HG03565 (cell line): Measurements from ENCODE around the gene HEXIM1.

Experiments used
- ATAC-seq: cut with Tn5 transposase; IDR thresholded peaks from one replicate; pipeline ENCODE4 v1.9.1; 2021; ENCODE audit warnings: mild to moderate bottlenecking, moderate library complexity; ENCODE audit not compliant: unreplicated experiment

Gene HEXIM1

GRCh38 chr17:45128989-45129388 is 19.3 kb upstream of the HEXIM1 start:
- ATAC-seq: no peak

DNA sequence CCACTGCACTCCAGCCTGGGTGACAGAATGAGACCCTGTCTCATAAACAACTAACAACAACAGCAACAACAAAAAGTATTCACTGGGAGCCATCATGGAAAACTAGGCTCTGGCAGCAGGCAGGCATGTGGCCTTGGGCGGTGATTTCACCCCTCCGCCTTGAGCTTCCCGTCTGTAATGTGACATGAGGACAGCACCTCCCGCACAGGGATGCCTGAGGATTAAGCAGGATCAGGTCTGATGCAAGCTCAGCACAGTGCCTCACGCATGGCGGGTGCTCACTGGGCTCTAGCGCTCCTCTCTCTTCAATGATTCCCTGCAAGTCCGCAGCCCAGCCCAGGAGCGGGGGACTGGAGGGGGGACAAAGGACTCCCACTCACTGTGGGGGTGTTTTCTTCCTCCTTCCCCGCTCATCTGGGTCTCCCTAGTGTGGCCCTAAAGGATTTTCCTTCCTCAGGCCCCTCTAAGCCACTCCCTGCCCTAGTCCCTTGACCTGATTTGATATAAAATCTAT is 18.8 kb upstream of the HEXIM1 start:
- no peak for ATAC-seq

DNA sequence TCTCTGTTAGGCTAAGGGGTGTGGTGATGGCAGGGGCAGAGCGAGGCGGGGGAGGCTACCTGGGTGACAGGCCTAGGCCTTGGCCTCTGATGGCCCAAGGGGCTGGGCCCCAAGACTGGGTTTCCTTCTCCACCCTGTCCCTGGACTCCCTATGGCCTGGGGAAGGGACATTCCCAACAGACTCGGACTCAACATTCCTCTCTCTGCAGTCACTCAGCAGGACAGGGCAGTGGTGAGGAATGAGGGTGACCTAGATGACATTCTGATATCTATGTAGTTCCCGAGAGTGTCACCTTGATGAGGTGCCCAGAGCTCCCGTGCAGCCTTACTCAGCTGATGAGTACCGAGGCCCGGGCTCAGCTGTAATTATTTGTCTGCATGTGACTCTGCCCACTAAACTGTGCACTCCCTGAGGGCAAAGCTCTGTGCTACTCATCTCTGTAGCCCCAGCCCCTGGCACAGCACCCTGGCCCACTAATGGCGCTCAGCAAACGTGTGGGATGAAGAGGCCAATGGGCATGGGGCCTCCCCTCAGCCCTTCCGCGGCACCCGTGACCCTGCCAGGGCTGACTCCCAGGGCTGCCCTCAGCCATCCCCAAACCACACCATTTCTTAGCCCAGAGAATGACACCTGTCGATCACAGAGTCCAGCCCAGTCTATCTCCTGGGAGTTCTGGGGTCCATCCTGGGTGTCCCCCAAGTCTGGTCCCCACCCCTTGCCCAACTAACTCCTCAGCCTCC is 18.2 kb upstream of the HEXIM1 start:
- no peak for ATAC-seq

DNA sequence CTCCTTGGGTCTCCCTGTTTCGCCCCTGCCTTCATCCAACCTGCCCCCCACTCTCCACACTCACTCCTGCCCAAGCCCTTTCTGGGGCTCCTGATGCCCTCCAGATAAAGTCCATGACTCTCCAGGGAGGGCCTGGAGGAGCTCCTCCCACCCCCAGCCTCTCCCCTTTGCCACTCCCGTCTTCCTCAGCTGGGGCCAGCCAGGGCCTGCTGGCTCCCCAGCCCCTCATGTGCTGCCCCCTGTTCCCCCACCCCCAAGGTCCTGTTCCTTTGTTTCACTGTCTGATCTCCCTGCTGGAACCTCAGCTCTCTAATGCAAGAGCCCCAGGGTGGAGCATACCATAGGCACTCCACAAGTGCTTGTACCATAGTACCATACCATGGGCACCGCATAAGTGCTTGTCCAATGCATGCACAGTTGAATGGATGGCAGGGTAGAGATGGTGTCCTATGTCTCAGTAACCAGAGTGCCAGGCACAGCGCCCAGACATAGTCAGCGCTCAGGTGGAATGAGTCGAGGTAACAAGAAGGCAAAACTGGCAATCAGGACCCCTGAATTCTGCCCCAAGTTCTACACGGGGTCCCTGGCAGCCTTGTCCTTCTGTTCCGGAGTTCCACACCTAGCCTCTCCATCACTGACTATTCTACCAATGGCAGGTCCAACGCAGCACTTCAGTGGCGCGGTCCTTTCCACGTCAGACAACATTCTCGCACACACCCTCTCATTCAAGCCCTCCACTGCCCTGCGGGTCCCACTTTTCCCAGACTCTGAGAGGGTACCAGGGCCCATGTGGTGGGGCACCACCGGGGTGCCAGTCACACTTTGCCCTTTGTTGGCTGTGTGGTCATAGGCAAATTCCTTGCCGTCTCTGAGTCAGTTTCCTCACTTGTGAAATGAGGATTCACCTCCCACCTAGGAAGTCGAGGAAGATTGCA is 17.3 kb upstream of the HEXIM1 start:
- ATAC-seq: no peak

GRCh38 chr17:45131616-45132319 is 16.5 kb upstream of the HEXIM1 start:
- ATAC-seq: no peak

DNA sequence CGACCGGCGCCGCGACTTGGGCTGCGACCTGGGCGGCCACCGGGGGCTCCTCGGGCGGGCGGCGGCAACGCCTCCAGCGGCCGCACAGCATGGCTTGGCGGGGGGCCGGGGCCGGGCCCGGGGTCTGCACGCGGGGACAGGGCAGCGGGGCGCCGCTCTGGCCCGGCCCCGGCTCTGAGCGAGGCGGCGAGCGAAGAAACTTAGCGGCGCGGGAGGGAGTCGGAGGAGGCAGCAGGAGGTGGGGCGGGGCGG is 16.0 kb upstream of the HEXIM1 start, which contains the start of gene PLCD3:
TSS of gene PLCD3 (minus strand) at position 196 of the 252 bp plus-strand sequence. CDS start at position 91, 105 bp downstream.
- no peak for ATAC-seq

DNA sequence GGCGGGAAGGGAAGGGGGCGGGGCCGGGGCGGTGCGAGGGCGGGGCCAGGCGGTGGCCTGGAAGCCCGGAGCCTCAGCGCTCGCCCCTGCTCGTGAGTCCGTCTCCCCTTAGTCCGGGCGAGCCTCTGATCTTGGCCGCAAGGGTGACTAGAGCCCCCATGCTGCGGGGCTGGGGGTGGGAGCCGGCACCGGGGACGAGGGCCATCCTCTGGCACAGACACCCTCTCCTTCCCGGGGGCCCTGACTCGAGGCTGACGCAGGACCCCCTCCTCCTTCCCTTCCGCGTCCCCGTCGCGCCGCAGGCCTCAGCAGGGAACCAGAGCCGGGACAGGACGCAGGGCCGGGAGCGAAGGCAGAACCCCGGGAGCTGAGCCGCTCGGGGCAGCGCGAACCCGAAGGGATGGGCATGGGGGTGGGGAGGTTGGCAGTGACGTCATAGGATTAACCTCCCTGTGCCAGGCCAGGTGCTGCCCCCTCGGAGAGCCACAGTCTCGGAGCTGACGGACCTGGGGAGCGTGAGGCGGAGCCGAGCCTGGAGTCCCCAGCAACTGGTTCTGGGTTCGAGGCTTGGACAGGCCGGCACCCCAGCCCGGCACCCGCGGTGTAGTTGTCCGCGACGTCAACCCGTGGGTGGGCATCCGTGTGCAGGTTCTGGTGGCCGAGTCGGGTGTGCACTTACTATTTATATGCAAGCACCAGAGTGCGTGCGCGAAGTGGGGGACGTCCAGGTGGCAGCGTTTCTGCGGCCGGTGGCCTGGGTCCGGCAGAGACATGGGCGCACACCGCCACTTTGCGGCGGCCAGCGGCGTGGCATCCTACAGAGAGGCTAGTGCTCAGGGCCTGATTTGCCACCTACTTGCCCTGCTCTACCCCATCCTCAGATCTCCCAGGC is 15.5 kb upstream of the HEXIM1 start:
- no peak for ATAC-seq

DNA sequence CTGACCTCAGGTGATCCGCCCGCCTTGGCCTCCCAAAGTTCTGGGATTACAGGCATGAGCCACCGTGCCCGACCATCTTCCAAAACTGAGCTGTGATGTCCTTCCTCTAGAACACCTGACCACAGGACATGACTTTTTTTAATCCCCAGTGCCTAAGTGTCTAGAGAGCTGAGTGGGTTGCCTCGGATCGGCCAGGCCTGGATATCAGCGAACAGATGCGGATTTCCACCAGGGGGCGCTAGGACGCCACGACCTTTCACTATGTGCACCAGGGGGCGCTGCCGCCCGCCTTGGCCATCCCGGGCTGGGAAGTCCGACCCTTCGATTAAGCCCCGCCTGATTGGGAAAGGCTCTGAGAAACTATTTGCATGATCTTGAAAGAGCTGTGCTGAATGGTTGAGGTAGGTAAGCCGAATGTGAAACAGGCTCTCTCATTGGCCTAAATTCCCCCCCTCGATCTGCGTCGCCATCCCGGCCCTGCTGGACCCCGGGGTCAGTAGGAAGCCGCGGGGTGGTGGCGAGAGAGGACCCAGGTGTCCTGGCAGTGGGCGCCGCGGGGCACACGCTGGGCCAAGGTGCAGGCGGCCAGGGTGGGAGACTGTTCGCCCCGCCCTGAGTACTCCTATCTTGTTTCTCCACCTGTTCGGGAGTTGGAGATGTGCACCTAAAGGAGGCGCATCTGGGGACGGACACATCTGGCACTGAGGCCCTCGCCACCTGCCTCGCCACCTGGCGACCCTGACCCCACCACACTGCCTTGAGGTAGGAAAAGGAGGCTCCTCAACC is 12.9 kb upstream of the HEXIM1 start, which contains the start of gene ACBD4:
TSS of gene ACBD4 (plus strand) at position 496 of the 786 bp plus-strand sequence. CDS start 458 bp downstream, outside the sequence.
- peak; percentile 80 for ATAC-seq

DNA sequence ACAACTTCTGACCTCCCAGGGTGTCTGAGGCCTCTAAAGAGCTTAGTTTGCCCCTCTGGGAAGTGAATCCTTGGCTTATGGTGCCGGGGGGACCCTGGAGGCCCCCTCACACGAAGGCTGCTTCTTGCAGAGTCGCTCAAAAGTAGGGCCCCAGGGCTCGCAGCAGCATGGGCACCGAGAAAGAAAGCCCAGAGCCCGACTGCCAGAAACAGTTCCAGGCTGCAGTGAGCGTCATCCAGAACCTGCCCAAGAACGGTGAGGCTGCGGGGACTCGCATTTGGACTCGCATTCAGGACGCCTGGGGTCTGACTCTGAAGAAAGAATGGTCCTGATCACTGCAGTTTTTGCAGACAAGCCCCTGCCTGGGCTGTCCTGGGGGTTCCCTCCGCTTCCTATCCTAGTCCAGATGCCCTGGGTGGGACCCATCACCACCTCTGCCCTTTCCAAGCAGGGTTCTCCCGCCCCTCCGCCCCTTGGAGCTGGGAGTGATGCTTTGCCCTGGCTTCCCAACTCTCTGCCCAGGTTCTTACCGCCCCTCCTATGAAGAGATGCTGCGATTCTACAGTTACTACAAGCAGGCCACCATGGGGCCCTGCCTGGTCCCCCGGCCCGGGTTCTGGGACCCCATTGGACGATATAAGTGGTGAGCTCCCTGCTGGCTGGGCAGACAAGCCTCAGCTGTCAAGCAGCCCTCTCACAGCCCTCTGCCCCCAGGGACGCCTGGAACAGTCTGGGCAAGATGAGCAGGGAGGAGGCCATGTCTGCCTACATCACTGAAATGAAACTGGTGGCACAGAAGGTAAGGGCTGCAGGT is 12.1 kb upstream of the HEXIM1 start:
- no peak for ATAC-seq

GRCh38 chr17:45136846-45137560 is 11.3 kb upstream of the HEXIM1 start:
- no peak for ATAC-seq

DNA sequence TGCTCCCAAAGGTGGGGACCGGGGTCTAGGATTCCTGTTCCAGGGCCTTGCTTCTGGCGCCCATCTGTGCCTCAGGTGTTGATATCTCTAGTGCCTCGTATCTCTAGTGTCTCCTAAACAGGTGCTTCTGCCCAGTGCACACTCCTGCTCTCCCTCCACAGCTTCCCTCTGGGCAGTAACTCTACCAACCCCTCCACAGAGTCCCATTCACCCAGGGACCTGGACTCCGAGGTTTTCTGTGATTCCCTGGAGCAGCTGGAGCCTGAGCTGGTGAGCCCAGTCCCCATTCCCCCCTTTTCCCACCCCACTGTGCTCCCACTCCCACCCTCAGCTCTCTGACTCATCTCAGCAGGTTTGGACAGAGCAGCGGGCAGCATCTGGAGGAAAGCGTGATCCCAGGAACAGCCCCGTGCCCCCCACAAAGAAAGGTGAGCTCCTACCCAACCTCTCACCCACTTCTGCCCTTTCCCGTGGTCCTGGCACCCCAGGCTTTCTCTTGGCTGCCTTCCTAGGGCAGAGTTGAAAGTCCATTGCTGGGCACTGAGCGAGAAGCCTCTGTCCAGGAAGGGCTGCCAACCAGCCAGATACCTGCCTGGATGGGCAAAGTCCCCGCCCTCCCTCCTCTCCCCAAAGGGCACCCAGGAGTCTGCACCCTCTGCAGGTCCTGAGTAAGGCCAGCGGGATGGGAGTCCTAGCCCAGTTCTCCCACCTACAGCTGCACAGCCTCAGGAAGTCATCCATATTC is 10.5 kb upstream of the HEXIM1 start:
- ATAC-seq: no peak

DNA sequence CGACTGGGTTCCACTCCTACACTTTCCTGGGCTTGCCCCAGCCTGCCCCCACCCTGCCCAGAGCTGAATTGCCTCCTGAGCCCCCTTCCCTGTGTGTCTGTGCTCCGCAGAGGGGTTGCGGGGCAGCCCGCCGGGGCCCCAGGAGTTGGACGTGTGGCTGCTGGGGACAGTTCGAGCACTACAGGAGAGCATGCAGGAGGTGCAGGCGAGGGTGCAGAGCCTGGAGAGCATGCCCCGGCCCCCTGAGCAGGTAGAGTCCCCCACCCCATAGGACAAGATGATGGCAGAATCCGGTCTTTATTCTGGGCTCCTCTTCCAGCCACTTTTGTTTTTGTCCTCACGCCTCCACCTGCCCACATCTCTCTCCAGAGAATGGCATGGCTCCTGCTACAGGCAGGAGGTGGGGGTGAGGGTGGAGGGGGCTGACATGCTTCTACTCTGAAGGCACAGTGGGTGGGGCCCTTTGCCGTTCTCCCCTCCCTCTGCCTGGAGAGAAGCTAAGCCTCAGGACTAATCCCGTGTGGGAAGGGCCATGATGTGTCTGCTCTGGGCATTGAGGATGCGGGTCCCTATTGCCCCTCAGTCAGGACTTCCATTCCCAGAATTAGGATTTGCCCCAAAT is 9.3 kb upstream of the HEXIM1 start:
- ATAC-seq: no peak

DNA sequence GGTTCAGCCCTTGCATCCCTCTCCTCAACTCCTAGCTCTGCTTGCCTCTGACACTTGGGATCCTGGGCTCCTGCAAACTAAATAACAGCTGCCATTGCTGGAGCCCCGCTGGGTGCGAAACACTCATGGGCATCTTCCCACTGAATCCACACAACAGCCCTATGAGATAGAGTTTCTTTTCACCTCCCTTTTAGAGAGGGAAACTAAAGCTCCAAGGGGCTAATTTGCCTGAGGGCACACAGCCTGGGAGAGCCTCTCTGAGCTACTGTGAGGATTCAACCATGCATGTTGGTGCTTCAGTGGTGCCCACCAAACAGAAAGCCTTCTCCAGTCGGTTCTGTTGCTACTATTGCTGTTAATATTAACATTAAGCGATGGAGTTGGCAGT is 8.7 kb upstream of the HEXIM1 start:
- ATAC-seq: no peak

GRCh38 chr17:45143094-45143670 is 5.1 kb upstream of the HEXIM1 start:
- ATAC-seq: no peak

DNA sequence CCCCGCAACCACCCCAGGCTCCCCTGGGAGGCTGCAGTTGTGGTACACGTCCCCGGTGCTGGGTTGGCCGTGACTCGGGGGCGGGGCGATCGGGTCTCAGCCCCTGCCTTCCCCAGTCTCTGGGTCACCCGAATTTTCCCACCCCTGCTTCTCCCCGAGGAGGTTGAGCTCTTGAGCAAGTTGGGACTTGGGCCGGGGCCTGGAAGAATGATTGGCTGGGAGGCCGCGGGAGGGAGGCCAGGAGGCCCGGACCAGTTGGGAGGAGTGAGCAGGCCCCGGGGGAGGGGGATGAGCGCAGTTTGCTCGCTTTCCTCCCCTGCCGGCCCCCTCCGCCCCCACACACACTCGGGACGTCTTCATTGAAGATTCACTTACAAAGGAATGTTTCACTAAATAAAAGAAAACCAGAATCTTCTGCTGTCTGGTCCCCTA is 4.5 kb upstream of the HEXIM1 start:
- no peak for ATAC-seq
